ENCODE data around the gene XPR1.

Gene XPR1

GRCh38 chr1:180892272-180892671, 260.4 kb downstream of the XPR1 start:
- TF ChIP-seq CTCF (IDR thresholded peaks at IDR 0.05), result no peak
- Histone ChIP-seq H3K36me3 (no peaks in the 10 kb centered on the region), H3K4me3 (no peak overlapping the region), H3K27ac (no peak overlapping the region), H3K4me1 (no peaks in the 10 kb centered on the region), H3K9me3 (no peaks in the 10 kb centered on the region), H3K27me3 (no peaks in the 10 kb centered on the region)
- intact Hi-C loops (cut with DNase I; ENCODE audit: low total_unique reads), result no loop called here
- DNase-seq, result no peak

- intact Hi-C loops (cut with DNase I; ENCODE audit: low total_unique reads), result no loop called here
- no peak overlapping the region for H3K27ac ChIP-seq
- TF ChIP-seq CTCF (IDR thresholded peaks at IDR 0.05), result no peak
Observed at GRCh38 chr1:180892675-180893074, 260.9 kb downstream of the XPR1 start.

GRCh38 chr1:180893614-180894013, 261.8 kb downstream of the XPR1 start:
- no peak for TF ChIP-seq CTCF (IDR thresholded peaks at IDR 0.05)

More at GRCh38 chr1:180892675-180893074, 260.9 kb downstream of the XPR1 start:
- no peak overlapping the region for H3K4me3 ChIP-seq
- no peaks in the 10 kb centered on the region for H3K9me3 ChIP-seq
- no peaks in the 10 kb centered on the region for H3K4me1 ChIP-seq
- no peaks in the 10 kb centered on the region for H3K27me3 ChIP-seq
- H3K36me3 ChIP-seq, result no peaks in the 10 kb centered on the region
- no peak for DNase-seq

GRCh38 chr1:180896161-180896560, 264.3 kb downstream of the XPR1 start:
- TF ChIP-seq CTCF (IDR thresholded peaks at IDR 0.05), result no peak
- intact Hi-C loops (cut with DNase I; ENCODE audit: low total_unique reads), result no loop called here
- no peak overlapping the region for H3K4me3 ChIP-seq

More at GRCh38 chr1:180893614-180894013, 261.8 kb downstream of the XPR1 start:
- Histone ChIP-seq H3K4me3 (no peak overlapping the region), H3K27me3 (no peaks in the 10 kb centered on the region), H3K27ac (no peak overlapping the region), H3K36me3 (no peaks in the 10 kb centered on the region), H3K4me1 (no peaks in the 10 kb centered on the region), H3K9me3 (no peaks in the 10 kb centered on the region)
- DNase-seq, result no peak
- intact Hi-C loops (cut with DNase I; ENCODE audit: low total_unique reads), result no loop called here

GRCh38 chr1:180898441-180899219, 266.8 kb downstream of the XPR1 start:
- Histone ChIP-seq H3K4me1 (no peaks in the 10 kb centered on the region), H3K36me3 (no peaks in the 10 kb centered on the region), H3K27ac (no peak overlapping the region), H3K27me3 (no peaks in the 10 kb centered on the region), H3K9me3 (no peaks in the 10 kb centered on the region), H3K4me3 (no peak overlapping the region)
- TF ChIP-seq CTCF (IDR thresholded peaks at IDR 0.05), result no peak
- DNase-seq, result no peak
- intact Hi-C loops (cut with DNase I; ENCODE audit: low total_unique reads), result no loop called here

More at GRCh38 chr1:180896161-180896560, 264.3 kb downstream of the XPR1 start:
- Histone ChIP-seq H3K36me3 (no peaks in the 10 kb centered on the region), H3K27ac (no peak overlapping the region), H3K27me3 (no peaks in the 10 kb centered on the region), H3K4me1 (no peaks in the 10 kb centered on the region), H3K9me3 (no peaks in the 10 kb centered on the region)
- DNase-seq, result no peak
